ENCODE data around the gene PCBP2. TPM values are rescaled to one million over a fixed set of nuclear protein-coding genes. Genes with fewer than 3 reads are reported as not detected.

The PCBP2 gene
- total RNA-seq, 1 donor from 2014 or later, result 1,170 TPM

- H3K36me3 Mint-ChIP-seq (ENCODE audit: unreplicated experiment), result peaks cover 9% of the 10 kb centered on the region
- H3K27me3 Mint-ChIP-seq (ENCODE audit: unreplicated experiment), result peaks cover 2% of the 10 kb centered on the region
- no peak for DNase-seq
- no peak overlapping the region for H3K27ac Mint-ChIP-seq (ENCODE audit: unreplicated experiment)
- H3K4me1 Mint-ChIP-seq (ENCODE audit: low read depth, unreplicated experiment), result no peaks in the 10 kb centered on the region
- H3K4me3 Mint-ChIP-seq (ENCODE audit: unreplicated experiment), result no peak overlapping the region
- TF ChIP-seq, protein P1, sequence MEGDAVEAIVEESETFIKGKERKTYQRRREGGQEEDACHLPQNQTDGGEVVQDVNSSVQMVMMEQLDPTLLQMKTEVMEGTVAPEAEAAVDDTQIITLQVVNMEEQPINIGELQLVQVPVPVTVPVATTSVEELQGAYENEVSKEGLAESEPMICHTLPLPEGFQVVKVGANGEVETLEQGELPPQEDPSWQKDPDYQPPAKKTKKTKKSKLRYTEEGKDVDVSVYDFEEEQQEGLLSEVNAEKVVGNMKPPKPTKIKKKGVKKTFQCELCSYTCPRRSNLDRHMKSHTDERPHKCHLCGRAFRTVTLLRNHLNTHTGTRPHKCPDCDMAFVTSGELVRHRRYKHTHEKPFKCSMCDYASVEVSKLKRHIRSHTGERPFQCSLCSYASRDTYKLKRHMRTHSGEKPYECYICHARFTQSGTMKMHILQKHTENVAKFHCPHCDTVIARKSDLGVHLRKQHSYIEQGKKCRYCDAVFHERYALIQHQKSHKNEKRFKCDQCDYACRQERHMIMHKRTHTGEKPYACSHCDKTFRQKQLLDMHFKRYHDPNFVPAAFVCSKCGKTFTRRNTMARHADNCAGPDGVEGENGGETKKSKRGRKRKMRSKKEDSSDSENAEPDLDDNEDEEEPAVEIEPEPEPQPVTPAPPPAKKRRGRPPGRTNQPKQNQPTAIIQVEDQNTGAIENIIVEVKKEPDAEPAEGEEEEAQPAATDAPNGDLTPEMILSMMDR (IDR thresholded peaks at IDR 0.05; ENCODE audit: partially characterized antibody, unreplicated experiment), result no peak
- H3K9me3 Mint-ChIP-seq (ENCODE audit: unreplicated experiment), result no peaks in the 10 kb centered on the region
These were observed 78.2 kb downstream of the PCBP2 start for GRCh38 chr12:53530061-53530460.

Other genes starting within 250 kb of the PCBP2 start
- gene ITGB7, start 244.9 kb upstream of the PCBP2 start, total RNA-seq (ENCODE audit: unreplicated experiment), result not detected
- 0.27 TPM for gene RARG, start 219.9 kb upstream of the PCBP2 start, total RNA-seq (ENCODE audit: unreplicated experiment)
- gene ESPL1, start 183.8 kb upstream of the PCBP2 start, total RNA-seq (ENCODE audit: unreplicated experiment), result 5.1 TPM
- gene PFDN5, start 156.6 kb upstream of the PCBP2 start, total RNA-seq (ENCODE audit: unreplicated experiment), result 292 TPM
- gene MYG1, start 152.4 kb upstream of the PCBP2 start, total RNA-seq (ENCODE audit: unreplicated experiment), result 66.1 TPM
- 57.5 TPM for gene AAAS, start 130.5 kb upstream of the PCBP2 start, total RNA-seq (ENCODE audit: unreplicated experiment)
- gene SP7, start 115.7 kb upstream of the PCBP2 start, total RNA-seq (ENCODE audit: unreplicated experiment), result not detected
- 34.8 TPM for gene SP1, start 71.9 kb upstream of the PCBP2 start, total RNA-seq (ENCODE audit: unreplicated experiment)
- not detected for gene AMHR2, start 28.2 kb upstream of the PCBP2 start, total RNA-seq (ENCODE audit: unreplicated experiment)
- gene PRR13, start 10.4 kb upstream of the PCBP2 start, total RNA-seq (ENCODE audit: unreplicated experiment), result 105 TPM
- 94.2 TPM for gene MAP3K12, start 47.4 kb downstream of the PCBP2 start, total RNA-seq (ENCODE audit: unreplicated experiment)
- gene TARBP2, start 49.2 kb downstream of the PCBP2 start, total RNA-seq (ENCODE audit: unreplicated experiment), result 49.0 TPM
- not detected for gene NPFF, start 55.4 kb downstream of the PCBP2 start, total RNA-seq (ENCODE audit: unreplicated experiment)
- gene ATF7, start 174.3 kb downstream of the PCBP2 start, total RNA-seq (ENCODE audit: unreplicated experiment), result 36.0 TPM
- 283 TPM for gene ATP5MC2, start 224.0 kb downstream of the PCBP2 start, total RNA-seq (ENCODE audit: unreplicated experiment)

Measured in glutamatergic neuron (in vitro differentiated cells).